Measurements from ENCODE around the gene HYCC2. TPM values are rescaled to one million over a fixed set of nuclear protein-coding genes. Genes with fewer than 3 reads are reported as not detected.

The HYCC2 gene
- 7.5 and 10.1 TPM in 2 replicates for total RNA-seq

GRCh38 chr2:201071479-201072200 is at the start of gene HYCC2, which contains the start of gene NDUFB3:
Gene HYCC2 (minus strand): TSS chr2:201071671. CDS start chr2:201024009, 47,662 bp downstream.
Gene NDUFB3 (plus strand): TSS chr2:201072001. CDS start chr2:201078883, 6,882 bp downstream.

DNA sequence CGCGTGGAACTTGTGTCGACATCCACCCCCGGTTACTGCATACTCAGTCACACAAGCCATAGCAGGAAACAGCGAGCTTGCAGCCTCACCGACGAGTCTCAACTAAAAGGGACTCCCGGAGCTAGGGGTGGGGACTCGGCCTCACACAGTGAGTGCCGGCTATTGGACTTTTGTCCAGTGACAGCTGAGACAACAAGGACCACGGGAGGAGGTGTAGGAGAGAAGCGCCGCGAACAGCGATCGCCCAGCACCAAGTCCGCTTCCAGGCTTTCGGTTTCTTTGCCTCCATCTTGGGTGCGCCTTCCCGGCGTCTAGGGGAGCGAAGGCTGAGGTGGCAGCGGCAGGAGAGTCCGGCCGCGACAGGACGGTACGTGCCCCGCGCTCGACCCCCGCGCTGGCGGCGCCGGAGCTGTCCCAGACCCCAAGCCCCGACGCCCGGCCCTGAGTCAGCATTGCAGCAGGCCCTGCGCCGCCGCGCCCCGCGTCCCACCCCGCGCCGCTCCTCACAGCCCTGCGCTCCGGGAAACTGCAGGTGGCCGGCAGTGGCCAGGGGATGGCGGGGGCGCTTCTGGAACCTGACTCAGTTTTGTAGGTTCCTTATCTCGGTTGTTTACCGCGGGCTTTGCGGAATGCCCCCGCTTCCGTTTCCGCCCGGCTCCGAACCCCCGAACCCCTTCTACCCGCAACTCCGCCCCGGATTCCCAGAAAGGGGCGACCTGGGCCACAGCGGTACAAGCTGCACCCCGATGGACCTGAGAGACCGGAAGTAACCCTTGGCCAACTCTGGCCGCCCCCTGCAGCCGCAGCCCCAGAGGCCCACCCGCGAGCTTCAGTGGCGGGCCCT is 44.9 kb upstream of the HYCC2 start, which contains the start of gene CFLAR:
CFLAR (plus strand) TSS at position 50 of the 844 bp plus-strand sequence. CDS start 13,702 bp downstream, outside the sequence.

Small RNAs within 50 kb of the gene (small RNA-seq; reads per million reads assigned to genes)
- gene RNU6-1206P, result not detected

Other genes starting within 250 kb of the HYCC2 start
- gene CLK1, start 207.0 kb downstream of the HYCC2 start, total RNA-seq, result 44.6 and 82.1 TPM in 2 replicates
- gene PPIL3, start 182.6 kb downstream of the HYCC2 start, total RNA-seq, result 20.9 and 59.3 TPM in 2 replicates
- gene NIF3L1, start 182.3 kb downstream of the HYCC2 start, total RNA-seq, result 20.0 and 21.9 TPM in 2 replicates
- 12.2 and 15.2 TPM in 2 replicates for gene ORC2, start 108.0 kb downstream of the HYCC2 start, total RNA-seq
- gene NDUFB3, start 330 bp upstream of the HYCC2 start, total RNA-seq, result 47.5 and 53.5 TPM in 2 replicates
- 105 and 153 TPM in 2 replicates for gene CFLAR, start 44.5 kb upstream of the HYCC2 start, total RNA-seq
- 0.39 and 0.65 TPM in 2 replicates for gene CASP10, start 111.5 kb upstream of the HYCC2 start, total RNA-seq
- gene CASP8, start 188.9 kb upstream of the HYCC2 start, total RNA-seq, result 15.8 and 24.7 TPM in 2 replicates